Brain microvascular endothelial cell (primary cell): ENCODE results near the gene PTPN14.

Source experiments
- DNase-seq: peaks from one replicate; pipeline ENCODE4 v3.0.0-alpha.2; 2020
- H3K27ac ChIP-seq: fragments of 250-450 bp; sonication (Bioruptor Pico); 2 replicates; pipeline ENCODE4 v1.5.1; 2020; ENCODE audit warnings: mild to moderate bottlenecking, moderate library complexity
- H3K27me3 ChIP-seq: fragments of 250-450 bp; sonication (Bioruptor Pico); replicated peaks from 2 replicates; pipeline ENCODE4 v1.5.1; 2020; ENCODE audit warnings: mild to moderate bottlenecking
- H3K36me3 ChIP-seq: fragments of 250-450 bp; sonication (Bioruptor Pico); replicated peaks from 2 replicates; pipeline ENCODE4 v1.5.1; 2020; ENCODE audit warnings: mild to moderate bottlenecking
- H3K4me3 ChIP-seq: 2 replicates; pipeline ENCODE4 v1.5.1; 2011; ENCODE audit warnings: low read depth, mild to moderate bottlenecking, control low read depth, low read length, moderate library complexity
- in situ Hi-C: cut with HindIII; loops from 2 replicates; pipeline ENCODE4 v1.10.0; 2017; ENCODE audit warnings: low sequenced_read_pairs, low pct_ligation_motif_present
- TF ChIP-seq, protein P1 (sequence below): IDR thresholded peaks from 2 replicates; pipeline ENCODE4 v1.5.1; 2011; ENCODE audit warnings: low read depth, mild to moderate bottlenecking, moderate library complexity, low read length, control low read depth, inconsistent platforms; ENCODE audit errors: missing control alignments

PTPN14 gene

DNA sequence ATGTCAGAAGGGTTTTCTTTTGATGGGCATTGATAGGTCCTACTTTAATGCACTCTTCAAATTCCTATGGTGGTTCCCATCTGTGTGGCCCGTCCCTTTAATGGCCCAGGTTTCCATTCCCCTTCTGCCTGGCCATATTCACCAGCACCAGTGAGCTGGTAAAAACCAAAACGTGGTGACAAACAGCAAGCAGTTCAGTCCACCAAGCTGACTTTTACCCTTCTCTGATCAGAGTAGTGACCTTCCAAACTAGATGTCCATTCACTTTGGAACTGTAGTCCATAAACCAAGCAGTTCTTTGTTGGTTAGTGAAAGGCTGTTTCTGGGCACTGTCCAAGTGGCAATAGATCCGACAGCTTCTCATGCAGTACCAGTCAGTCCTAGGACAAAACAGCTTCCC, 209.9 kb downstream of the PTPN14 start:
- H3K27ac ChIP-seq = no peak overlapping the region
- no peaks in the 10 kb centered on the region for H3K27me3 ChIP-seq
- TF ChIP-seq, protein P1, sequence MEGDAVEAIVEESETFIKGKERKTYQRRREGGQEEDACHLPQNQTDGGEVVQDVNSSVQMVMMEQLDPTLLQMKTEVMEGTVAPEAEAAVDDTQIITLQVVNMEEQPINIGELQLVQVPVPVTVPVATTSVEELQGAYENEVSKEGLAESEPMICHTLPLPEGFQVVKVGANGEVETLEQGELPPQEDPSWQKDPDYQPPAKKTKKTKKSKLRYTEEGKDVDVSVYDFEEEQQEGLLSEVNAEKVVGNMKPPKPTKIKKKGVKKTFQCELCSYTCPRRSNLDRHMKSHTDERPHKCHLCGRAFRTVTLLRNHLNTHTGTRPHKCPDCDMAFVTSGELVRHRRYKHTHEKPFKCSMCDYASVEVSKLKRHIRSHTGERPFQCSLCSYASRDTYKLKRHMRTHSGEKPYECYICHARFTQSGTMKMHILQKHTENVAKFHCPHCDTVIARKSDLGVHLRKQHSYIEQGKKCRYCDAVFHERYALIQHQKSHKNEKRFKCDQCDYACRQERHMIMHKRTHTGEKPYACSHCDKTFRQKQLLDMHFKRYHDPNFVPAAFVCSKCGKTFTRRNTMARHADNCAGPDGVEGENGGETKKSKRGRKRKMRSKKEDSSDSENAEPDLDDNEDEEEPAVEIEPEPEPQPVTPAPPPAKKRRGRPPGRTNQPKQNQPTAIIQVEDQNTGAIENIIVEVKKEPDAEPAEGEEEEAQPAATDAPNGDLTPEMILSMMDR = no peak
- in situ Hi-C loops = no loop called here
- no peak for DNase-seq
- peaks cover 22% of the 10 kb centered on the region for H3K36me3 ChIP-seq
- no peak overlapping the region for H3K4me3 ChIP-seq

DNA sequence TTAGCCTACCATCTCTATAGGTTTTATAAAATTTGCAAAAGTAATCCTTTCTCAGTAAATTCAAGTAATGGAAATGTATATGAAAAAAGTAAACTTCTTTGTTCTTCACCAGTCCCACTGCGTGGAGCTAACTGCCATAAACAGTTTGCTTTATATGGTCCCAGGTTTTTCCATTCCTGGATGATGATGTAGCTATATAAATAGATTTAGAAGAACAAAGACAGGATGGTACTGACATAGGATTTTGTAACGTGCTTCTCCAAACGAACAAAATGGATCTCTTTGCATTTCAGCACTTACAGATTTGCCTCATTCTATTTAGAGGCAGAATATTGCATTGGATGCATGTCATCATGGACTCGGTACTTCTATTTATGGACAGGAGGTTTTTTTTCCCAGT, 213.2 kb downstream of the PTPN14 start:
- TF ChIP-seq, protein P1 = no peak
- Histone ChIP-seq H3K36me3 (peaks cover 17% of the 10 kb centered on the region), H3K27me3 (no peaks in the 10 kb centered on the region), H3K4me3 (no peak overlapping the region), H3K27ac (no peak overlapping the region)
- in situ Hi-C loops = no loop called here
- no peak for DNase-seq

DNA sequence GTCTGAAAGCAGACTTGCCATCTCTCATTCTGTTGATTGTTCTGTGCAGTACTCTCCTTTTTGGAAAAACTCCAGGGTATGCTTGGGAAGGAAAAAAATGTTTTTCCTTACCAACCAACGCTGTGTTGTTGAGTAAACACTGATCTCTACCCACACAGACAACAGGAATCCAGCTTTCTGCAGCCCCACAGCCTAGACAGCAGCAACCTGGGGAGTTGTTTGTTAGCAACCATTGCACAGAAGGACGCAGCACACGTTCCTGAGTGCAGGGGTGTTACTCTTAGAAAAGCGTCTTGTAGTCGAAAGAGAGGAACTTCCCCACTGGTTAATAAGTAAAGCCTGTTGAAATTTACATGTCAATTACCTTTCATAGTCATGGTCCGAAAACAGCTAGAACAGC, 213.9 kb downstream of the PTPN14 start:
- TF ChIP-seq, protein P1 = no peak
- Histone ChIP-seq H3K27me3 (no peaks in the 10 kb centered on the region), H3K4me3 (no peak overlapping the region), H3K27ac (no peak overlapping the region), H3K36me3 (peaks cover 17% of the 10 kb centered on the region)
- peak; percentile 56 for DNase-seq
- in situ Hi-C loops = no loop called here

DNA sequence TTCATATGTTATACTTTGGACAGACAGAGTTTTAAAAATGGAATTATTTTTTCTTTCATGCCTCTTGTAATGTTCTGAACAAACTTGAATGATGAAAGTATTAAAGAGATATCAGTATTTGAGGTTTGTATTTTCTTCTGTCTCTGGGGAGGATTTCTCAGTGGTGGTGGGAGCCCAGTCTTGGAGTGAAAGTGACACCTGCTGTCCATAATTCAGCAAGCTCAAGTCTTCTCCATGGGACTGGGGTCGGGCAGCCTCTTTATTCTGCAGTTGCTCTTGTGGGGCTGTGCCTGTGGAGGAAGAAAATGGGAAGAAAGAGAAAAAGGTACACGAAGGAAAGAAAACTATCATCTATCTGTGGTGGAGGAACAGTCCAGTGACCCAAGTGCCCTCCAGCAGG, 214.4 kb downstream of the PTPN14 start:
- H3K36me3 ChIP-seq = peaks cover 17% of the 10 kb centered on the region
- in situ Hi-C loops = no loop called here
- no peak overlapping the region for H3K27ac ChIP-seq
- H3K27me3 ChIP-seq = no peaks in the 10 kb centered on the region
- TF ChIP-seq, protein P1 = no peak
- no peak overlapping the region for H3K4me3 ChIP-seq
- DNase-seq = no peak

DNA sequence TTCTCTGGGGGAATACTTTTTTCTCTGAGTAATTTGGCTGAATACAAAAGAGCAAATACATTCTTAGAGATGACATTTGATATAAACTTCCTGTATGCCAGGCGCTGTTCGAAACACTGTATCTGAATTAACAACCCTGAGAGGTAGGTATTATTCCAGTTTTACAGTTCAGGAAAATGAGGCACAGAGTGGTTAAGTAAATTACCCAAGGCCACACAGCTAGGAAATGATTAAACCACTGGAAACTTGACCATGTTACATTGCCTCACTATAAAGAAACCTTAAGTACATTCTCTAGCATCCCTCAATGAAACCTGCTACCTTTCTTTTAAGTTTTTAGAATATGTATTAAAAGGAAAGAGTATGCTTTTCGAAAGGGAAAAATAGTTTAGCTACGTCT, 215.8 kb downstream of the PTPN14 start:
- in situ Hi-C loops = no loop called here
- H3K36me3 ChIP-seq = peaks cover 12% of the 10 kb centered on the region
- TF ChIP-seq, protein P1 = no peak
- no peak overlapping the region for H3K4me3 ChIP-seq
- H3K27ac ChIP-seq = no peak overlapping the region
- H3K27me3 ChIP-seq = no peaks in the 10 kb centered on the region
- no peak for DNase-seq
